ENCODE results near the gene AURKAIP1. TPM values are rescaled to one million over a fixed set of nuclear protein-coding genes. Genes with fewer than 3 reads are reported as not detected.

Gene AURKAIP1
- total and polyA plus RNA-seq, 2 of the 13 experiments (the other 11 are each of a cell fraction or from before 2014, with no cell fraction given) = 69.5 to 175 TPM

DNA sequence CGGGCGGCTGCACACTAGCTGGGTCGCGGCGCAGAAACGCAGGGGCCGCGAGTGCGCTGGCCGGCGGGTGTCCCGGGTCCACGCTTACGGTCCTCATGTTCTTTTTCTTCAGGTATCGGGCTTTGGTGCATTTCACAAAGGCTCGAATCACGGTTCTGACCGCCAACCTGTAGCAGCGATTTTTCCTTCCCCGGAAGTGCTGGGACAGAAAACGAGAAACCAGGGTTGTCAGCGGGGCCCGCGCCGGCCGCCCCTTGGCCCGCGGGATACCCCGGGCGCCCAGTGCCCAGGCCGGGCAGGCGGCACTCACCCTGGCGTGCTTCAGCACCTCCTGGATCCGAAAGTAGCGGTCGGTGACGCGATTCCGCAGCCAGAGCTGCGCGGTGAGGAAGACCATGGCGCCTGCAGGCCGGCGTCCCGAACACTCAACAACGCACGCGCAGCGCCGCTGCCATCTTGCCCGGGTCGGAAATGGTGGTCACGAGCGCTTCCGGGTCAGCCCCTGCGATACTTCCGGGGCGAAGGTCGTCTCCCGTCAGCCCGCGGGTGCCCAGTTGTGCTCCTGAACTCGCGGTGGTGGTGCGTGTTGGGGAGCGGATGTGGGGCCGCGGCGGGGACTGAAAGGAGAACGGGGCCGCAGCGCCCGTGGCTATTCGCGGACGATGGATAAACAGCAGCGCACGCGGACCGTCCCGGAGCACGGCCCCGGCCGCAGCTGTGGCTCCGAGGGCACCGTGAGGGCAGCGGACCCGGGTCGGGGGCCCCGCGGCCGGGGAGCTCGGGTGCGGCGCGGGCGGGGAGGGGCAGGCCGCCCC, 32.0 kb upstream of the AURKAIP1 start, which contains the start of gene MRPL20 (continued):
- TF ChIP-seq CBX1 (IDR thresholded peaks at IDR 0.05; ENCODE audit: low read depth) (peak; percentile 55), ZNF678 (CRISPR knock-in tag; IDR thresholded peaks at IDR 0.05) (peak; percentile 70; the same call in 1 of the 2 replicates), DMAP1 (CRISPR knock-in tag; IDR thresholded peaks at IDR 0.05) (peak; percentile 97), SUZ12 (IDR thresholded peaks at IDR 0.05; ENCODE audit: low read depth, low read length) (peak; percentile 39; the same call in 1 of the 2 replicates), ZNF136 (CRISPR knock-in tag; IDR thresholded peaks at IDR 0.05; ENCODE audit: low read depth) (no peak; the same call in 1 of the 2 replicates), ZNF33B (CRISPR knock-in tag; IDR thresholded peaks at IDR 0.05) (peak; percentile 56), CC2D1A (CRISPR knock-in tag; IDR thresholded peaks at IDR 0.05) (no peak), ZFAT (CRISPR knock-in tag; conservative IDR thresholded peaks at IDR 0.05) (no peak), ZNF33A (CRISPR knock-in tag; IDR thresholded peaks at IDR 0.05; ENCODE audit: borderline replicate concordance) (0 out of 2 replicates have a peak, but pooled peaks have one; percentile 51), KMT2B (CRISPR knock-in tag; IDR thresholded peaks at IDR 0.05) (peak; percentile 94), POLR2AphosphoS2 (IDR thresholded peaks at IDR 0.05; ENCODE audit: low read depth, low read length) (no peak), GABPB1 (CRISPR knock-in tag; IDR thresholded peaks at IDR 0.05) (peak; percentile 99), SALL2 (CRISPR knock-in tag; IDR thresholded peaks at IDR 0.05) (peak; percentile 65), ARID2 (CRISPR knock-in tag; IDR thresholded peaks at IDR 0.05; ENCODE audit: borderline replicate concordance) (no peak), MAFF (IDR thresholded peaks at IDR 0.05; ENCODE audit: low read depth, low read length) (no peak), POLR2G (IDR thresholded peaks at IDR 0.05; ENCODE audit: low read depth, low read length) (peak; percentile 98), ZNF282 (IDR thresholded peaks at IDR 0.05; ENCODE audit: partially characterized antibody) (no peak), ZNF556 (CRISPR knock-in tag; IDR thresholded peaks at IDR 0.05; ENCODE audit: borderline replicate concordance) (peak; percentile 93), FOXP1 (IDR thresholded peaks at IDR 0.05) (no peak), FOXP1 (CRISPR knock-in tag; IDR thresholded peaks at IDR 0.05) (peak; percentile 46; the same call in 1 of the 2 replicates)
- TF ChIP-seq, protein P1, sequence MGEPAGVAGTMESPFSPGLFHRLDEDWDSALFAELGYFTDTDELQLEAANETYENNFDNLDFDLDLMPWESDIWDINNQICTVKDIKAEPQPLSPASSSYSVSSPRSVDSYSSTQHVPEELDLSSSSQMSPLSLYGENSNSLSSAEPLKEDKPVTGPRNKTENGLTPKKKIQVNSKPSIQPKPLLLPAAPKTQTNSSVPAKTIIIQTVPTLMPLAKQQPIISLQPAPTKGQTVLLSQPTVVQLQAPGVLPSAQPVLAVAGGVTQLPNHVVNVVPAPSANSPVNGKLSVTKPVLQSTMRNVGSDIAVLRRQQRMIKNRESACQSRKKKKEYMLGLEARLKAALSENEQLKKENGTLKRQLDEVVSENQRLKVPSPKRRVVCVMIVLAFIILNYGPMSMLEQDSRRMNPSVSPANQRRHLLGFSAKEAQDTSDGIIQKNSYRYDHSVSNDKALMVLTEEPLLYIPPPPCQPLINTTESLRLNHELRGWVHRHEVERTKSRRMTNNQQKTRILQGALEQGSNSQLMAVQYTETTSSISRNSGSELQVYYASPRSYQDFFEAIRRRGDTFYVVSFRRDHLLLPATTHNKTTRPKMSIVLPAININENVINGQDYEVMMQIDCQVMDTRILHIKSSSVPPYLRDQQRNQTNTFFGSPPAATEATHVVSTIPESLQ (CRISPR knock-in tag; conservative IDR thresholded peaks at IDR 0.05) = no peak
- TF ChIP-seq, protein P2, sequence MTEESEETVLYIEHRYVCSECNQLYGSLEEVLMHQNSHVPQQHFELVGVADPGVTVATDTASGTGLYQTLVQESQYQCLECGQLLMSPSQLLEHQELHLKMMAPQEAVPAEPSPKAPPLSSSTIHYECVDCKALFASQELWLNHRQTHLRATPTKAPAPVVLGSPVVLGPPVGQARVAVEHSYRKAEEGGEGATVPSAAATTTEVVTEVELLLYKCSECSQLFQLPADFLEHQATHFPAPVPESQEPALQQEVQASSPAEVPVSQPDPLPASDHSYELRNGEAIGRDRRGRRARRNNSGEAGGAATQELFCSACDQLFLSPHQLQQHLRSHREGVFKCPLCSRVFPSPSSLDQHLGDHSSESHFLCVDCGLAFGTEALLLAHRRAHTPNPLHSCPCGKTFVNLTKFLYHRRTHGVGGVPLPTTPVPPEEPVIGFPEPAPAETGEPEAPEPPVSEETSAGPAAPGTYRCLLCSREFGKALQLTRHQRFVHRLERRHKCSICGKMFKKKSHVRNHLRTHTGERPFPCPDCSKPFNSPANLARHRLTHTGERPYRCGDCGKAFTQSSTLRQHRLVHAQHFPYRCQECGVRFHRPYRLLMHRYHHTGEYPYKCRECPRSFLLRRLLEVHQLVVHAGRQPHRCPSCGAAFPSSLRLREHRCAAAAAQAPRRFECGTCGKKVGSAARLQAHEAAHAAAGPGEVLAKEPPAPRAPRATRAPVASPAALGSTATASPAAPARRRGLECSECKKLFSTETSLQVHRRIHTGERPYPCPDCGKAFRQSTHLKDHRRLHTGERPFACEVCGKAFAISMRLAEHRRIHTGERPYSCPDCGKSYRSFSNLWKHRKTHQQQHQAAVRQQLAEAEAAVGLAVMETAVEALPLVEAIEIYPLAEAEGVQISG (CRISPR knock-in tag; IDR thresholded peaks at IDR 0.05) = peak; percentile 96
- TF ChIP-seq, protein P3, sequence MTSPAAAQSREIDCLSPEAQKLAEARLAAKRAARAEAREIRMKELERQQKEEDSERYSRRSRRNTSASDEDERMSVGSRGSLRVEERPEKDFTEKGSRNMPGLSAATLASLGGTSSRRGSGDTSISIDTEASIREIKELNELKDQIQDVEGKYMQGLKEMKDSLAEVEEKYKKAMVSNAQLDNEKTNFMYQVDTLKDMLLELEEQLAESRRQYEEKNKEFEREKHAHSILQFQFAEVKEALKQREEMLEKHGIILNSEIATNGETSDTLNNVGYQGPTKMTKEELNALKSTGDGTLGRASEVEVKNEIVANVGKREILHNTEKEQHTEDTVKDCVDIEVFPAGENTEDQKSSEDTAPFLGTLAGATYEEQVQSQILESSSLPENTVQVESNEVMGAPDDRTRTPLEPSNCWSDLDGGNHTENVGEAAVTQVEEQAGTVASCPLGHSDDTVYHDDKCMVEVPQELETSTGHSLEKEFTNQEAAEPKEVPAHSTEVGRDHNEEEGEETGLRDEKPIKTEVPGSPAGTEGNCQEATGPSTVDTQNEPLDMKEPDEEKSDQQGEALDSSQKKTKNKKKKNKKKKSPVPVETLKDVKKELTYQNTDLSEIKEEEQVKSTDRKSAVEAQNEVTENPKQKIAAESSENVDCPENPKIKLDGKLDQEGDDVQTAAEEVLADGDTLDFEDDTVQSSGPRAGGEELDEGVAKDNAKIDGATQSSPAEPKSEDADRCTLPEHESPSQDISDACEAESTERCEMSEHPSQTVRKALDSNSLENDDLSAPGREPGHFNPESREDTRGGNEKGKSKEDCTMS (CRISPR knock-in tag; conservative IDR thresholded peaks at IDR 0.05) = no peak
